Lower leg skin (tissue), 3 donors: Measurements from ENCODE around the gene EXOC7.

Experiments
- POLR2A ChIP-seq, 2 donors: fragments of 450-650 bp; IDR thresholded peaks; one replicate each; pipeline ENCODE4 v1.6.1; 2016 to 2017; ENCODE audit warnings: antibody characterized with exemption in 2 of 2, mild to moderate bottlenecking in 1 of 2, moderate library complexity in 1 of 2
- TF ChIP-seq, protein P1 (sequence below), 3 donors: fragments of 450-650 bp; IDR thresholded peaks; one replicate each; pipeline ENCODE4 v1.5.1; 2016; ENCODE audit warnings: antibody characterized with exemption in 3 of 3, mild to moderate bottlenecking in 3 of 3, moderate library complexity in 2 of 3

DNA sequence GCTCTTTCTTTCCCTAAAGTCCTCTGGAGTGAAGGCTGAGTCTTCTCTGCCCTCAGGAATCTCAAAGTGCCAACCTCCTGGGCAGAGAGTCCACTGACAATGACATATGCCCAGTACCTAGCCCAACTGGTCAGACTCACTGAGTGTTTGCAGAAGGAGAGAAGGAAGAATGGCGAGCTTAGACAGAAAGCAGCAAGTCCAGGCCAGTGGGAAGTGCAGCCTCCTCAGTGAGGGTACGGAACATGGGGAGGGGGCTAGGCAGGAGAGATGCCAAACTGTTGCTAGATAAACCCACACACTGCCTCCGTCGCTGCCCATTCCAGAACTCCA lies 678 bp downstream of the EXOC7 start:
- TF ChIP-seq, protein P1, sequence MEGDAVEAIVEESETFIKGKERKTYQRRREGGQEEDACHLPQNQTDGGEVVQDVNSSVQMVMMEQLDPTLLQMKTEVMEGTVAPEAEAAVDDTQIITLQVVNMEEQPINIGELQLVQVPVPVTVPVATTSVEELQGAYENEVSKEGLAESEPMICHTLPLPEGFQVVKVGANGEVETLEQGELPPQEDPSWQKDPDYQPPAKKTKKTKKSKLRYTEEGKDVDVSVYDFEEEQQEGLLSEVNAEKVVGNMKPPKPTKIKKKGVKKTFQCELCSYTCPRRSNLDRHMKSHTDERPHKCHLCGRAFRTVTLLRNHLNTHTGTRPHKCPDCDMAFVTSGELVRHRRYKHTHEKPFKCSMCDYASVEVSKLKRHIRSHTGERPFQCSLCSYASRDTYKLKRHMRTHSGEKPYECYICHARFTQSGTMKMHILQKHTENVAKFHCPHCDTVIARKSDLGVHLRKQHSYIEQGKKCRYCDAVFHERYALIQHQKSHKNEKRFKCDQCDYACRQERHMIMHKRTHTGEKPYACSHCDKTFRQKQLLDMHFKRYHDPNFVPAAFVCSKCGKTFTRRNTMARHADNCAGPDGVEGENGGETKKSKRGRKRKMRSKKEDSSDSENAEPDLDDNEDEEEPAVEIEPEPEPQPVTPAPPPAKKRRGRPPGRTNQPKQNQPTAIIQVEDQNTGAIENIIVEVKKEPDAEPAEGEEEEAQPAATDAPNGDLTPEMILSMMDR (IDR thresholded peaks at IDR 0.05), result no peak
- no peak for TF ChIP-seq POLR2A (IDR thresholded peaks at IDR 0.05)
